Neuronal stem cell (in vitro differentiated cells): ENCODE data around the gene HAX1. TPM values are rescaled to one million over a fixed set of nuclear protein-coding genes. Genes with fewer than 3 reads are reported as not detected.

Source experiments
- DNase-seq: peaks from one replicate; pipeline ENCODE4 v3.0.0-alpha.2; 2013; ENCODE audit warnings: low spot score
- H2AFZ ChIP-seq: one replicate; pipeline ENCODE4 v1.6.1; 2013; ENCODE audit warnings: mild to moderate bottlenecking, low read length, inconsistent platforms
- H2AK5ac ChIP-seq: 2 replicates; pipeline ENCODE4 v1.6.1; 2013; ENCODE audit warnings: low read depth, mild to moderate bottlenecking, inconsistent platforms, low read length, moderate library complexity, mixed read lengths
- H2BK120ac ChIP-seq: 2 replicates; pipeline ENCODE4 v1.6.1; 2013; ENCODE audit warnings: low read depth, mild to moderate bottlenecking, inconsistent platforms, low read length, moderate library complexity, mixed read lengths
- H2BK12ac ChIP-seq: one replicate; pipeline ENCODE4 v1.6.1; 2013; ENCODE audit warnings: low read length, inconsistent platforms
- H2BK15ac ChIP-seq: 2 replicates; pipeline ENCODE4 v1.6.1; 2013; ENCODE audit warnings: mild to moderate bottlenecking, low read length, inconsistent platforms, mixed read lengths
- H2BK5ac ChIP-seq: one replicate; pipeline ENCODE4 v1.6.1; 2013; ENCODE audit warnings: inconsistent platforms, mild to moderate bottlenecking, low read length, moderate library complexity
- H3K14ac ChIP-seq: one replicate; pipeline ENCODE4 v1.6.1; 2013; ENCODE audit warnings: low read length, inconsistent platforms
- H3K18ac ChIP-seq: 2 replicates; pipeline ENCODE4 v1.6.1; 2013; ENCODE audit warnings: low read length, inconsistent platforms
- H3K23ac ChIP-seq: 2 replicates; pipeline ENCODE4 v1.6.1; 2013; ENCODE audit warnings: low read depth, mild to moderate bottlenecking, mixed read lengths, low read length, inconsistent platforms; ENCODE audit not compliant: poor library complexity
- H3K27ac ChIP-seq: replicated peaks from 3 replicates; pipeline ENCODE4 v1.5.1; 2013; ENCODE audit warnings: low read length, inconsistent platforms
- H3K27me3 ChIP-seq, 3 experiments: 2 replicates each; pipeline ENCODE4 v1.6.1; 2013; ENCODE audit warnings: low read length in 3 of 3, mild to moderate bottlenecking in 2 of 3, inconsistent platforms in 1 of 3, low read depth in 1 of 3, mixed read lengths in 1 of 3, moderate library complexity in 1 of 3; ENCODE audit not compliant: control insufficient read depth in 3 of 3, insufficient read depth in 3 of 3
- H3K36me3 ChIP-seq, 2 donors: replicated peaks in 1 of 2; 2 replicates each; pipeline ENCODE4 v1.6.1; 2013; ENCODE audit warnings: low read length in 2 of 2; ENCODE audit not compliant: control insufficient read depth in 2 of 2, insufficient read depth in 2 of 2
- H3K4ac ChIP-seq: 2 replicates; pipeline ENCODE4 v1.6.1; 2013; ENCODE audit warnings: inconsistent platforms, mild to moderate bottlenecking, low read length, moderate library complexity
- H3K4me1 ChIP-seq, 2 donors: 1 replicate in 1 of 2; 2 replicates in 1 of 2; pipeline ENCODE4 v1.6.1; 2013; ENCODE audit warnings: low read length in 2 of 2, low read depth in 1 of 2; ENCODE audit not compliant: control insufficient read depth in 2 of 2, insufficient read depth in 1 of 2
- H3K4me2 ChIP-seq: one replicate; pipeline ENCODE4 v1.6.1; 2013; ENCODE audit warnings: mild to moderate bottlenecking, low read length, inconsistent platforms; ENCODE audit not compliant: insufficient read depth, poor library complexity, severe bottlenecking
- H3K4me3 ChIP-seq, 2 donors: 2 replicates each; pipeline ENCODE4 v1.5.1; 2013; ENCODE audit warnings: low read length in 2 of 2, mild to moderate bottlenecking in 2 of 2, inconsistent platforms in 1 of 2, moderate library complexity in 1 of 2
- H3K79me1 ChIP-seq: one replicate; pipeline ENCODE4 v1.6.1; 2013; ENCODE audit warnings: low read depth, mild to moderate bottlenecking, inconsistent platforms, low read length, moderate library complexity
- H3K9ac ChIP-seq: one replicate; pipeline ENCODE4 v1.6.1; 2013; ENCODE audit warnings: mild to moderate bottlenecking, low read depth, low read length, inconsistent platforms; ENCODE audit not compliant: poor library complexity
- H3K9me3 ChIP-seq, 2 donors: replicated peaks in 1 of 2; 2 replicates each; pipeline versions ENCODE3 to v1.6.1; 2013; ENCODE audit warnings: low read length in 2 of 2, mild to moderate bottlenecking in 2 of 2, inconsistent platforms in 1 of 2, low read depth in 1 of 2, mixed read lengths in 1 of 2, moderate library complexity in 1 of 2; ENCODE audit not compliant: control insufficient read depth in 2 of 2, insufficient read depth in 1 of 2
- H4K8ac ChIP-seq: one replicate; pipeline ENCODE4 v1.6.1; 2013; ENCODE audit warnings: low read depth, mild to moderate bottlenecking, inconsistent platforms, low read length, moderate library complexity
- H4K91ac ChIP-seq: one replicate; pipeline ENCODE4 v1.6.1; 2013; ENCODE audit warnings: low read length, low read depth, mild to moderate bottlenecking, inconsistent platforms; ENCODE audit not compliant: poor library complexity
- WGBS, 2 donors: extraction: QIAGEN DNeasy Blood & Tissue Kit; methylation state at CpG; one replicate each; pipeline ENCODE4 v1.1.7; 2013; ENCODE audit warnings: missing lambda C conversion rate in 2 of 2, mixed read lengths in 1 of 2; ENCODE audit not compliant: insufficient read length in 2 of 2, insufficient replicate concordance in 1 of 2; ENCODE audit errors: extremely low coverage in 2 of 2; 5-methylcytosine and 5-hydroxymethylcytosine counted together
- polyA plus RNA-seq, 2 experiments: library from polyadenylated mRNA; stranded (reverse); fragments of 200-250 nt; gene quantifications; one replicate each; pipeline ENCODE4 v1.2.3, GENCODE V29; 2013

HAX1 gene
- polyA plus RNA-seq (2013, experiment 1 of 2) = 56.1 TPM
- 53.9 TPM for polyA plus RNA-seq (2013, experiment 2 of 2)

- Histone ChIP-seq H2BK5ac (no peak within 1 kb of the TSS), H2BK15ac (no peak within 1 kb of the TSS), H3K9me3 (no peaks in the 10 kb centered on the region), H4K8ac (peak within 1 kb of the TSS; percentile 75), H2BK12ac (no peak within 1 kb of the TSS), H3K4me2 (peak within 1 kb of the TSS; percentile 81), H3K4ac (no peak within 1 kb of the TSS), H2AFZ (peak within 1 kb of the TSS; percentile 85), H3K27ac (peak within 1 kb of the TSS; percentile 73), H4K91ac (no peak within 1 kb of the TSS), H3K36me3 (peaks cover 19 to 66% of the 10 kb centered on the region in 2 donors), H3K14ac (peak within 1 kb of the TSS; percentile 11), H3K9ac (peak within 1 kb of the TSS; percentile 80), H2AK5ac (no peak within 1 kb of the TSS), H3K18ac (peak within 1 kb of the TSS; percentile 76), H3K23ac (no peak within 1 kb of the TSS), H3K4me1 (no peaks in the 10 kb centered on the region), H2BK120ac (no peak within 1 kb of the TSS), H3K4me3 (peak within 1 kb of the TSS; percentile 71 to 91), H3K27me3 (no peaks in the 10 kb centered on the region), H3K79me1 (peaks cover 2% of the 10 kb centered on the region)
- no CpG with 5 or more reads among the region's 47 CpGs for WGBS, 2 donors
- DNase-seq = peak; percentile 89
Measured at GRCh38 chr1:154272217-154272998, at the start of gene HAX1. TSS of gene HAX1 (plus strand) at chr1:154272629. CDS start at chr1:154272724, 95 bp downstream.

DNA sequence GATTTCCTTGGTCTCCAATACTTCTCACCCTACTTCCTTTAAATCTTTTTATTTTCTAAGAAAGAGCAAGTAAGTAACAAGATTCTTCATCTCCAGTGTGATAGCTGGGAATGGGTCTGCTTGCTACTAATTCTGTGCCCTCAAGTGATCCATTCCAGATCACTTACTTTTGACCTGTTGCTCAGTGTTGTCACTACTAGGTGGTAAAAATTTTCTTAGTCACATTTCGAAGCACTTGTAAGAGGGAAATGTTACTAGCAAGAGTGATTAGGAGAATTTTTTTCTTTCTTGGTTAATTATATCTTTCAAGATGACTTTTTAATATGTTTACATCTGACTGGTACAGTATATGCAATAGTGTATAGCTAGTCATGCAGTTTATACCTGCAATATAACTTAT, 49.5 kb upstream of the HAX1 start:
- H3K4me2 ChIP-seq = no peak overlapping the region
- peaks cover 4 to 7% of the 10 kb centered on the region in 2 donors for H3K4me1 ChIP-seq
- H3K14ac ChIP-seq = no peak overlapping the region
- no peak overlapping the region for H3K4ac ChIP-seq
- no peak overlapping the region for H3K9ac ChIP-seq
- no peak for DNase-seq
- H3K9me3 ChIP-seq = peaks cover 0 to 6% of the 10 kb centered on the region in 2 donors
- WGBS, 2 donors = no CpG with 5 or more reads among the region's 1 CpG
- H3K36me3 ChIP-seq = peaks cover 15 to 69% of the 10 kb centered on the region in 2 donors
- H2BK5ac ChIP-seq = no peak overlapping the region
- H2AFZ ChIP-seq = no peak overlapping the region
- no peaks in the 10 kb centered on the region for H3K27me3 ChIP-seq
- no peak overlapping the region for H3K18ac ChIP-seq
- no peak overlapping the region for H2BK15ac ChIP-seq
- H3K4me3 ChIP-seq = no peak overlapping the region
- H3K27ac ChIP-seq = no peak overlapping the region
- no peak overlapping the region for H2AK5ac ChIP-seq
- H4K8ac ChIP-seq = no peak overlapping the region
- H3K79me1 ChIP-seq = peaks cover 2% of the 10 kb centered on the region
- no peak overlapping the region for H3K23ac ChIP-seq
- no peak overlapping the region for H4K91ac ChIP-seq
- no peak overlapping the region for H2BK120ac ChIP-seq
- H2BK12ac ChIP-seq = no peak overlapping the region

DNA sequence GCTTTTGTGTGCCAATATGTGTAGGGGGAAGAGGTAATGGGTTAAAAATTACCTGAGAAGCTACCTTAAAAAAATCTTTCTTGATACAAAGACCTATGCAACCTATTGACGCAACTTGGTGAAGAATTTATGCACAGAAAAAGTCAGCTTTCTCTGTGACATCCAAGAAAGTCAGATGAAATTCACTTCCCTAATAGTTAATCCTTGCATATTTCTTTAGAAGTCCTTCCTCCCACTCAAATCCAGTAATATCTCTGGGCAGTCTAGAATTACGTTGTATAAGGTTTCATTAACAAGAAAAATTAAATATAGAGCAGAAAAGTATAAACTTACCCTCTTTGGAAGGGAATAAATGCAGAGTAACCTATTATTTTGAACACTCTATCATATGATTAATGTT, 48.8 kb upstream of the HAX1 start:
- peaks cover 0 to 6% of the 10 kb centered on the region in 2 donors for H3K9me3 ChIP-seq
- no peak overlapping the region for H3K4me3 ChIP-seq
- H2BK5ac ChIP-seq = no peak overlapping the region
- no peak overlapping the region for H4K91ac ChIP-seq
- DNase-seq = no peak
- no peak overlapping the region for H2BK120ac ChIP-seq
- no peaks in the 10 kb centered on the region for H3K27me3 ChIP-seq
- no peak overlapping the region for H3K23ac ChIP-seq
- no peak overlapping the region for H3K9ac ChIP-seq
- H4K8ac ChIP-seq = no peak overlapping the region
- no CpG with 5 or more reads among the region's 2 CpGs for WGBS, 2 donors
- H2BK12ac ChIP-seq = no peak overlapping the region
- no peak overlapping the region for H3K18ac ChIP-seq
- no peak overlapping the region for H2AK5ac ChIP-seq
- H3K14ac ChIP-seq = no peak overlapping the region
- H3K36me3 ChIP-seq = peaks cover 16 to 69% of the 10 kb centered on the region in 2 donors
- H3K4me1 ChIP-seq = peaks cover 4 to 7% of the 10 kb centered on the region in 2 donors
- no peak overlapping the region for H2BK15ac ChIP-seq
- H3K4ac ChIP-seq = no peak overlapping the region
- H3K79me1 ChIP-seq = peaks cover 2% of the 10 kb centered on the region
- H2AFZ ChIP-seq = no peak overlapping the region
- H3K27ac ChIP-seq = no peak overlapping the region
- no peak overlapping the region for H3K4me2 ChIP-seq

DNA sequence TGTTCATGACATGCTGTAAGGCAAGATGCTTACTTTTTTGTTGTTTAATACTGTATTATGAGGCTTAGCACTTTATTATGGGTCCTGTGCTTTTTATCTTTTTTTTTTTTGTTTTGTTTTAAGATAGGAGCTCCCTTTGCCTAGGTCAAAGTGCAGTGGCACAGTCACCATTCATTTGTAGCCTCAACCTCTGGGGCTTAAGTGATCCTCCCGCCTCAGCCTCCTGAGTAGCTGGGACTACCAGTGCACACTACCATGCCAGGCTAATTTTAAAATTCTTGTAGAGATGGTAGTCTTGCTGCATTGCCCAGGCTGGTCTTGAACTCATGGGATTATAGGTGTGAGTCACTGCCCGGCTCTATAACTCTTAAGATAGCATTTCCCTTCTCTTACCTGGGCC, 47.1 kb upstream of the HAX1 start:
- no CpG with 5 or more reads among the region's 2 CpGs for WGBS, 2 donors

More for the DNA sequence above, 47.1 kb upstream of the HAX1 start:
- peaks cover 5% of the 10 kb centered on the region for H3K79me1 ChIP-seq
- H3K27ac ChIP-seq = no peak overlapping the region
- no peak for DNase-seq
- H3K4ac ChIP-seq = no peak overlapping the region
- H2BK15ac ChIP-seq = no peak overlapping the region
- H3K27me3 ChIP-seq = no peaks in the 10 kb centered on the region
- H3K18ac ChIP-seq = no peak overlapping the region
- H3K36me3 ChIP-seq = peaks cover 25 to 77% of the 10 kb centered on the region in 2 donors
- H3K4me1 ChIP-seq = no peaks in the 10 kb centered on the region
- H3K9ac ChIP-seq = no peak overlapping the region
- H2AK5ac ChIP-seq = no peak overlapping the region
- H3K23ac ChIP-seq = no peak overlapping the region
- no peak overlapping the region for H4K91ac ChIP-seq
- no peak overlapping the region for H3K4me2 ChIP-seq
- no peak overlapping the region for H4K8ac ChIP-seq
- no peak overlapping the region for H2AFZ ChIP-seq
- H2BK120ac ChIP-seq = no peak overlapping the region
- H3K4me3 ChIP-seq = no peak overlapping the region
- H2BK5ac ChIP-seq = no peak overlapping the region
- no peak overlapping the region for H2BK12ac ChIP-seq
- peaks cover 0 to 6% of the 10 kb centered on the region in 2 donors for H3K9me3 ChIP-seq
- no peak overlapping the region for H3K14ac ChIP-seq
